Endodermal cell (in vitro differentiated cells): ENCODE measurements around the gene TTN. TPM values are rescaled to one million over a fixed set of nuclear protein-coding genes. Genes with fewer than 3 reads are reported as not detected.

Source experiments
- DNase-seq: peaks from one replicate; pipeline ENCODE4 v3.0.0-alpha.2; 2017
- H3K27ac ChIP-seq: 2 replicates; pipeline ENCODE4 v1.5.1; 2013; ENCODE audit warnings: mild to moderate bottlenecking, low read depth, low read length, moderate library complexity
- H3K27me3 ChIP-seq: 2 replicates; pipeline ENCODE4 v1.6.1; 2013; ENCODE audit warnings: mild to moderate bottlenecking, low read length, moderate library complexity; ENCODE audit not compliant: insufficient read depth, control insufficient read depth, poor library complexity, severe bottlenecking
- H3K36me3 ChIP-seq: 2 replicates; pipeline ENCODE4 v1.7.0; 2013; ENCODE audit warnings: mild to moderate bottlenecking, low read length, moderate library complexity; ENCODE audit not compliant: control insufficient read depth, insufficient read depth
- H3K4me1 ChIP-seq: one replicate; pipeline ENCODE4 v1.7.0; 2013; ENCODE audit warnings: low read length; ENCODE audit not compliant: control insufficient read depth, insufficient read depth
- H3K4me3 ChIP-seq: 2 replicates; pipeline ENCODE4 v1.5.1; 2013; ENCODE audit warnings: mild to moderate bottlenecking, low read length, moderate library complexity
- H3K9ac ChIP-seq: 2 replicates; pipeline ENCODE4 v1.6.1; 2013; ENCODE audit warnings: mild to moderate bottlenecking, low read length, moderate library complexity; ENCODE audit not compliant: poor library complexity, severe bottlenecking; ENCODE audit errors: extremely low read depth
- H3K9me3 ChIP-seq: 2 replicates; pipeline ENCODE4 v1.6.1; 2013; ENCODE audit warnings: mild to moderate bottlenecking, low read length, moderate library complexity; ENCODE audit not compliant: control insufficient read depth
- H3K27ac Mint-ChIP-seq: 2 replicates; pipeline ENCODE4 v1.8.0; 2020; ENCODE audit warnings: mixed read lengths
- H3K27me3 Mint-ChIP-seq: 2 replicates; pipeline ENCODE4 v1.8.0; 2021; ENCODE audit warnings: mild to moderate bottlenecking, mixed read lengths; ENCODE audit not compliant: insufficient read depth
- H3K36me3 Mint-ChIP-seq: 2 replicates; pipeline ENCODE4 v1.8.0; 2020; ENCODE audit warnings: low read depth, mixed read lengths
- H3K4me1 Mint-ChIP-seq: 2 replicates; pipeline ENCODE4 v1.8.0; 2020; ENCODE audit warnings: mixed read lengths
- H3K4me3 Mint-ChIP-seq: 2 replicates; pipeline ENCODE4 v1.8.0; 2020; ENCODE audit warnings: mild to moderate bottlenecking, moderate library complexity, mixed read lengths
- H3K9me3 Mint-ChIP-seq: 2 replicates; pipeline ENCODE4 v1.8.0; 2020; ENCODE audit warnings: mild to moderate bottlenecking, mixed read lengths
- CTCF ChIP-seq: fragments of 200-600 bp; sonication (generic); conservative IDR thresholded peaks from 2 replicates; pipeline ENCODE4 v1.5.0; 2021; ENCODE audit warnings: antibody characterized with exemption, mild to moderate bottlenecking
- WGBS, 2 experiments: methylation state at CpG; one replicate each; pipeline versions ENCODE4 v1.1.5 to v1.1.7; 2013; ENCODE audit warnings: missing lambda C conversion rate in 2 of 2, mixed read lengths in 1 of 2; ENCODE audit not compliant: insufficient coverage in 1 of 2, insufficient read length in 1 of 2; 5-methylcytosine and 5-hydroxymethylcytosine counted together
- total RNA-seq, 2 donors: library from RNA; stranded (reverse); fragmentation: NEBNext Ultra II Directional in 1 of 2; extraction: Animal tissue kit (Norgen Biotek cat#: 25700) in 1 of 2; gene quantifications; 2 replicates in 1 of 2; 3 replicates in 1 of 2; pipeline ENCODE4 v1.2.1, GENCODE V29; 2021

Gene TTN
- total RNA-seq, 2 donors from 2014 or later: 101 to 118 TPM

GRCh38 chr2:178681081-178681480 lies 126.1 kb downstream of the TTN start:
- no peaks in the 10 kb centered on the region for H3K9me3 ChIP-seq
- 79 to 93% methylated on average over 2 to 4 of the region's 4 CpGs for WGBS, 2 experiments
- H3K36me3 ChIP-seq: peaks cover 97% of the 10 kb centered on the region
- no peaks in the 10 kb centered on the region for H3K27me3 ChIP-seq
- Mint-ChIP-seq H3K9me3 (no peaks in the 10 kb centered on the region), H3K4me3 (no peak overlapping the region), H3K27me3 (no peaks in the 10 kb centered on the region), H3K27ac (no peak overlapping the region), H3K36me3 (peaks cover 67% of the 10 kb centered on the region), H3K4me1 (no peaks in the 10 kb centered on the region)
- no peak overlapping the region for H3K9ac ChIP-seq
- DNase-seq: no peak
- H3K27ac ChIP-seq: no peak overlapping the region
- H3K4me3 ChIP-seq: no peak overlapping the region
- no peak for TF ChIP-seq CTCF
- H3K4me1 ChIP-seq: no peaks in the 10 kb centered on the region

GRCh38 chr2:178679891-178680290 lies 127.3 kb downstream of the TTN start:
- H3K27ac Mint-ChIP-seq: no peak overlapping the region
- no peaks in the 10 kb centered on the region for H3K9me3 Mint-ChIP-seq
- no peak overlapping the region for H3K4me3 Mint-ChIP-seq
- no peaks in the 10 kb centered on the region for H3K27me3 Mint-ChIP-seq
- no peak for DNase-seq
- WGBS, 2 experiments: 95 to 100% methylated on average over 1 of the region's 1 CpG
- H3K27me3 ChIP-seq: no peaks in the 10 kb centered on the region
- no peak overlapping the region for H3K9ac ChIP-seq
- H3K9me3 ChIP-seq: no peaks in the 10 kb centered on the region
- H3K27ac ChIP-seq: no peak overlapping the region
- no peaks in the 10 kb centered on the region for H3K4me1 Mint-ChIP-seq
- no peak overlapping the region for H3K4me3 ChIP-seq
- no peak for TF ChIP-seq CTCF
- peaks cover 67% of the 10 kb centered on the region for H3K36me3 Mint-ChIP-seq
- no peaks in the 10 kb centered on the region for H3K4me1 ChIP-seq
- peaks cover 99% of the 10 kb centered on the region for H3K36me3 ChIP-seq

- WGBS, 2 experiments: 92 to 100% methylated on average over 1 to 2 of the region's 2 CpGs
- H3K9ac ChIP-seq: no peak overlapping the region
- no peak overlapping the region for H3K4me3 Mint-ChIP-seq
- peaks cover 60% of the 10 kb centered on the region for H3K36me3 Mint-ChIP-seq
- H3K4me3 ChIP-seq: no peak overlapping the region
- H3K4me1 ChIP-seq: no peaks in the 10 kb centered on the region
- H3K27ac ChIP-seq: no peak overlapping the region
- H3K27ac Mint-ChIP-seq: no peak overlapping the region
- H3K27me3 Mint-ChIP-seq: no peaks in the 10 kb centered on the region
- H3K36me3 ChIP-seq: peaks cover 95% of the 10 kb centered on the region
- no peak for DNase-seq
- no peak for TF ChIP-seq CTCF
- H3K9me3 Mint-ChIP-seq: no peaks in the 10 kb centered on the region
- no peaks in the 10 kb centered on the region for H3K4me1 Mint-ChIP-seq
- no peaks in the 10 kb centered on the region for H3K27me3 ChIP-seq
- no peaks in the 10 kb centered on the region for H3K9me3 ChIP-seq
These were observed 129.6 kb downstream of the TTN start for GRCh38 chr2:178677599-178677998.
